ENCODE measurements around the gene MRPS27. TPM values are rescaled to one million over a fixed set of nuclear protein-coding genes. Genes with fewer than 3 reads are reported as not detected.
A peak's percentile ranks its signal among the peaks of the same experiment; 100 is the strongest.

Gene MRPS27
- total and polyA plus RNA-seq, 2 of the 13 experiments (the other 11 are each of a cell fraction or from before 2014, with no cell fraction given), result 71.8 to 115 TPM

DNA sequence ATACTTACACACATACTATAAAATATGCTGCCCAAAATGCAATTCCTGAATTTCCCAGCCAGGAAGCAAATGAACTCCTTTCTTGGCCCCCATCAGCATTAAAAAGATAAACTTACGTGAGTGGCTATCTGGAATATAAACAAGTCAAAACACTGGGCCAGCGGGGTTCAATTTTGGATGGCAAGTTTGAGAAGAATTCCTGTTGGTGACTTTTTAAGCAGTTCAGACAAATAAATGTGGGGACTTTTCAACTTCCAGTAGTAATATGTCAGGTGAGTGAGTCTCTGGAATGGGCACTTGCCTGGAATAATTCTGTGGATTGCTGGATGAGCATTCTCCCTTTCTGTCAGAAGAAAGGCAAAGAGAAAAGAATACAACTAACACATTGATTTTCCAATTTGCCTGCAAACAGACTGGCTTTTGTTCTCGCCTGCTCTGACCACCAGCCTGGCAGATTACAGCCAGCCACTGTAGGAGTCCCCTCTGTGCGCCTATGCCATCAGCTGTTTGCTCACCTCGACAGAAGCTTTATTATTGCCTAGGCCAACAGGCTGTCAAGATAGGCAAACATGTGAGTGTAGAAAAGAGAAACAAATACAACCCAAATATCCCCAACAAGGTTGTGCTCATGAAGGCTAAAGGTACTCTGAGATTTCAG lies 78.6 kb downstream of the MRPS27 start (continued):
- TF ChIP-seq REL (CRISPR knock-in tag; conservative IDR thresholded peaks at IDR 0.05) (no peak), NR2F2 (IDR thresholded peaks at IDR 0.05; ENCODE audit: borderline replicate concordance, low read depth) (no peak), SP5 (CRISPR knock-in tag; IDR thresholded peaks at IDR 0.05; ENCODE audit: borderline replicate concordance, low read depth) (no peak), FOXA1 (IDR thresholded peaks at IDR 0.05) (no peak), FOXA1 (CRISPR knock-in tag; IDR thresholded peaks at IDR 0.05) (peak; percentile 72), ZBTB37 (CRISPR knock-in tag; IDR thresholded peaks at IDR 0.05) (peak; percentile 91), ZNF205 (CRISPR knock-in tag; IDR thresholded peaks at IDR 0.05) (peak; percentile 69), SIN3A (IDR thresholded peaks at IDR 0.05; ENCODE audit: borderline replicate concordance, low read depth, low read length) (0 out of 2 replicates have a peak, but pooled peaks have one; percentile 61), ZNF576 (CRISPR knock-in tag; IDR thresholded peaks at IDR 0.05) (no peak), ZBTB20 (CRISPR knock-in tag; IDR thresholded peaks at IDR 0.05; ENCODE audit: borderline replicate concordance, low read depth) (no peak), HIC2 (CRISPR knock-in tag; IDR thresholded peaks at IDR 0.05; ENCODE audit: low read depth) (0 out of 2 replicates have a peak, but pooled peaks have one; percentile 44), FOXP1 (IDR thresholded peaks at IDR 0.05) (no peak), FOXP1 (CRISPR knock-in tag; IDR thresholded peaks at IDR 0.05) (peak; percentile 80; the same call in 1 of the 2 replicates), ZSCAN22 (CRISPR knock-in tag; IDR thresholded peaks at IDR 0.05) (peak; percentile 96), ARNTL (CRISPR knock-in tag; IDR thresholded peaks at IDR 0.05) (peak; percentile 63; the same call in 1 of the 2 replicates)
- TF ChIP-seq, protein P1, sequence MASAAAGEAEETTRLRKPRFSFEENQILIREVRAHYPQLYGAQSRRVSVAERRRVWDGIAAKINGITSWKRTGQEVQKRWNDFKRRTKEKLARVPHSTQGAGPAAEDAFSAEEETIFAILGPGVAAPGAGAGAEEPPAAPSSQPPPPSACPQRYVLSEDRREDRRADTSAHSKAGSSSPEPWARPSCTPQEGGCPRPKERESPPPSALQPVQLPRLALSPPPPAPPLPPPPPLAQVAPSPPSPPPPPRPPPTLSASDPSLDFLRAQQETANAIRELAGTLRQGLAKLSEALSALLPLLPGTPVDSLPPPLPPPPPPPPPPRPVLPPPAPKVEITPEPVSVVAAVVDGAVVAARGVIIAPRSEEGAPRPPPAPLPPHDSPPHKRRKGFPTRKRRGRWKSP (CRISPR knock-in tag; IDR thresholded peaks at IDR 0.05), result peak; percentile 46; the same call in 1 of the 2 replicates
- TF ChIP-seq, protein P2, sequence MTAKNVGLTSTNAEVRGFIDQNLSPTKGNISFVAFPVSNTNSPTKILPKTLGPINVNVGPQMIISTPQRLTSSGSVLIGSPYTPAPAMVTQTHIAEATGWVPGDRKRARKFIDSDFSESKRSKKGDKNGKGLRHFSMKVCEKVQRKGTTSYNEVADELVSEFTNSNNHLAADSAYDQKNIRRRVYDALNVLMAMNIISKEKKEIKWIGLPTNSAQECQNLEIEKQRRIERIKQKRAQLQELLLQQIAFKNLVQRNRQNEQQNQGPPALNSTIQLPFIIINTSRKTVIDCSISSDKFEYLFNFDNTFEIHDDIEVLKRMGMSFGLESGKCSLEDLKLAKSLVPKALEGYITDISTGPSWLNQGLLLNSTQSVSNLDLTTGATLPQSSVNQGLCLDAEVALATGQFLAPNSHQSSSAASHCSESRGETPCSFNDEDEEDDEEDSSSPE (CRISPR knock-in tag; IDR thresholded peaks at IDR 0.05), result no peak
- TF ChIP-seq, protein P3, sequence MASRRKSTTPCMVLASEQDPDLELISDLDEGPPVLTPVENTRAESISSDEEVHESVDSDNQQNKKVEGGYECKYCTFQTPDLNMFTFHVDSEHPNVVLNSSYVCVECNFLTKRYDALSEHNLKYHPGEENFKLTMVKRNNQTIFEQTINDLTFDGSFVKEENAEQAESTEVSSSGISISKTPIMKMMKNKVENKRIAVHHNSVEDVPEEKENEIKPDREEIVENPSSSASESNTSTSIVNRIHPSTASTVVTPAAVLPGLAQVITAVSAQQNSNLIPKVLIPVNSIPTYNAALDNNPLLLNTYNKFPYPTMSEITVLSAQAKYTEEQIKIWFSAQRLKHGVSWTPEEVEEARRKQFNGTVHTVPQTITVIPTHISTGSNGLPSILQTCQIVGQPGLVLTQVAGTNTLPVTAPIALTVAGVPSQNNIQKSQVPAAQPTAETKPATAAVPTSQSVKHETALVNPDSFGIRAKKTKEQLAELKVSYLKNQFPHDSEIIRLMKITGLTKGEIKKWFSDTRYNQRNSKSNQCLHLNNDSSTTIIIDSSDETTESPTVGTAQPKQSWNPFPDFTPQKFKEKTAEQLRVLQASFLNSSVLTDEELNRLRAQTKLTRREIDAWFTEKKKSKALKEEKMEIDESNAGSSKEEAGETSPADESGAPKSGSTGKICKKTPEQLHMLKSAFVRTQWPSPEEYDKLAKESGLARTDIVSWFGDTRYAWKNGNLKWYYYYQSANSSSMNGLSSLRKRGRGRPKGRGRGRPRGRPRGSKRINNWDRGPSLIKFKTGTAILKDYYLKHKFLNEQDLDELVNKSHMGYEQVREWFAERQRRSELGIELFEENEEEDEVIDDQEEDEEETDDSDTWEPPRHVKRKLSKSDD (CRISPR knock-in tag; IDR thresholded peaks at IDR 0.05; ENCODE audit: low read depth), result no peak

All from HepG2 (cell line).